ENCODE data around the gene IQSEC3. TPM values are rescaled to one million over a fixed set of nuclear protein-coding genes. Genes with fewer than 3 reads are reported as not detected.

The IQSEC3 gene
- total and polyA plus RNA-seq, 7 experiments from 2014 or later, result 0.36 to 5.5 (median 1.7) TPM; not detected in 1

DNA sequence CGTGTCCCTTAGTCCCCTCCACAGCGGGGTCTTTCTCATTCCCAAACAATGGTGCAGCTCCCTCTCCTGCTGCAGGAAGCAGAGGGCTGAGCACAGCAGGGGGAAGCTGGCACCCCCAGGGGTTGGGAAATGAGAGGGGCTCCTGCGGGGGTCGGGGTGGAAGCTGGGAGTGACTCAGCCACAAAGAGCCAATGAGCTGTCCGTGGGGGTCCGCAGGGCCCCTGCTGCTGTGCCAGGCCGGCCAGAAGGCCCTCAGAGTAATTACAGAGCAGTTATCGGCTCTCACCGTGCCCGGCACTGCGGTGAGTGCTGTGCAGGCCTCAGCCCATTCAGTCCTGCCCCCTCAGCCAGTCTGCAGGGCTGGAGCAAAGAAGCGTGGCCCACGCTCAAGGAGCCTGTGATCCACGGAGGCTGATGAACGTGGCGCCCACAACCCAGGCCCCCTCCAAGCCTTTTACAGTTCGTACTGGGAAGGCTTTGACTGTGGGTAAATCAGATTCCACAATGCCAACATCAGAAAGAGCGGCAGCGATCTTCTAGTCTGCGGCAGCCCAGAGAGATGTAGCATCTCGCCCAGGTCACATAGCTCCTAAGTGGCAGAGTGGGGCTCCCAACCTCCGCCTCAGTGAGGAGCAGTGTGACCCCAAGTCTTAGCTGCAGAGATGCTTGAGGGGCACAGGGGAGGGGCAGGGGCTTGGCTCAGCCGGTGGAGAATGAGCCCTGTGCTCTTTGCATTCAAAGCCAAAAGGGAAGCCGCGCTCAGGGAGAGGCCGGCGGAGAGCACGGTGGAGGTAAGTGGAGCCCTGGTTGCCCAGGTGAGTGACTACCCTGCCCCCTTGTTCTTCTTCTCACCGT, 104.0 kb downstream of the IQSEC3 start:
- Mint-ChIP-seq H3K4me1 (peaks cover 12 to 23% (median 16%) of the 10 kb centered on the region in 7 donors), H3K4me3 (no peak overlapping the region), H3K36me3 (no peaks in the 10 kb centered on the region), H3K27me3 (peaks cover 5 to 26% (median 8%) of the 10 kb centered on the region in 5 donors), H3K27ac (no peak overlapping the region), H3K9me3 (no peaks in the 10 kb centered on the region)
- Histone ChIP-seq H3K27ac (ENCODE audit: low read depth, low read length) (no peak overlapping the region), H3K4me1 (ENCODE audit: control insufficient read depth in 2 of 2, insufficient read depth in 2 of 2, low read length in 2 of 2) (no peaks in the 10 kb centered on the region), H3K36me3 (ENCODE audit: control insufficient read depth in 2 of 3, insufficient read depth in 3 of 3, low read length in 3 of 3) (no peaks in the 10 kb centered on the region), H3K27me3 (ENCODE audit: control insufficient read depth in 2 of 2, insufficient read depth in 2 of 2, low read length in 2 of 2) (no peaks in the 10 kb centered on the region), H3K4me3 (ENCODE audit: low read length) (no peak overlapping the region), H3K9me3 (ENCODE audit: control insufficient read depth in 2 of 3, low read length in 3 of 3) (no peaks in the 10 kb centered on the region)
- CTCF ChIA-PET, result no interaction called here
- ATAC-seq (no peak), DNase-seq (no peak)
- POLR2A ChIA-PET, result no interaction called here
- intact Hi-C loops (cut with micrococcal nuclease), result no loop called here

DNA sequence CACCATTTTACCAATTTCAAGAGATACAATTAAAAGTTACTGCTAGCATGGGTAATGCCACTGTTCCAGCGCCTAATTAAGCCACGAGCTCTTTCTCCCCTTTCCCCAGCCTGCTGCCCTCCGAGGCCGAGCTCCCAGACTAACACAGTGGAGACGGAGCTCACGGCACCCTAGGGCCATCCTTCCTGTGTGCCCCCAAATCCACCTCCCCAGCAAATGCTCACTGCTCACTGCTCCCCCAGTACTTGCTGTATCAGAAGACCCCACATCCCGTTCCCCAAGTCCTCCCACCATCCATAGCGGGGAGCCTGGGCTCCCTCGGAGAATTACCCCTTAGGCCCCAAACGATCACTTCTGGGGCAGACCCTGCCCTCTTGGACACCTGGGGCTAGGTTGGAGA, 104.7 kb downstream of the IQSEC3 start:
- H3K27me3 Mint-ChIP-seq, result peaks cover 5 to 26% (median 8%) of the 10 kb centered on the region in 5 donors
- H3K27ac Mint-ChIP-seq, result no peak overlapping the region
- no peaks in the 10 kb centered on the region for H3K36me3 Mint-ChIP-seq

DNA sequence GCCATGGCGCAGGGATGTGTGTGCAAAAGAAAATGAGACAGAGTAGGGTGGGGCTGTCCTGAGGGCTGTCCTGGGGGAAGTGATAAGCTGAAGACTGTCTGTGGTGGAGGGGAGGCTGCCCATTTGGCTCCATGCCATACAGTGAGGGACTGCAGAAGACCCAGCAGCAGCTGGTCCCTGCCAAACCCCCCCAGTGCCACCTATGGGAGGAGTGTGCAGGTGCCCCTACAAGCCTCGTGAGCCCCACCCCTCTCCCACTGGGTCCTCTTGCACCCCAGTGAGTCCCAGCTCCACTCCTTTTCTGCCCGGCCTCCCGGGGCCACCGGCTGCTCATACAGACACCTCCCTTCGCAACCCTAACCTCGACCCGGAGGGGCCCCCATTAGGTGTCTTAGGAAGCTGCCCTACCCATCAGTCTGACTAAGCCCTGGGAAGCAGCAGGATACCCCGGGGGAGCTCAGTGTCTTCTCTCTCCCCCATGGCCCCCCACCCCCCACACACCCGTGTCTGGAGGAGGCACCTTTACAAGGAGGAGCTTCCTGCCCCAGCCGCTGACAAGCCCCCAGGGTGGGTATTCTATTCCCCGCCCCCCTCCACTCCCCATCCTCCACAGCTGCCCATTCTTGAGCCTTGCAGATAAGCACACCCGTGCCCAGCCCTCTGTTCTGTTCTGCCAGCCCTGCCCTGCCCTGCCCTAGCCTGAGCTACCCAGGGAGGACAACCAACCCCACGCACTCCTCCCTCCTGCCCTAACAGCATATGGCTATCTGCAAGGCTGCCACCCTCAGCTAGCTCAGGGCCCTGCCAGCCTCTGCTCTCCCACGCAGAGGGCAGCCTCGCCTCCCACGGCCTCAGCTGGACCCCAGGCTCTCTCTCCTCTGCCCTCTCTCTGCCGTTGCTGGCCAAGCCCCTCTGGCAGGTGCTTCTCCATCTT, 105.4 kb downstream of the IQSEC3 start:
- intact Hi-C loops (cut with micrococcal nuclease), result no loop called here
- Histone ChIP-seq H3K4me3 (ENCODE audit: low read length) (no peak overlapping the region), H3K27me3 (ENCODE audit: control insufficient read depth in 2 of 2, insufficient read depth in 2 of 2, low read length in 2 of 2) (no peaks in the 10 kb centered on the region), H3K27ac (ENCODE audit: low read depth, low read length) (no peak overlapping the region), H3K9me3 (ENCODE audit: control insufficient read depth in 2 of 3, low read length in 3 of 3) (no peaks in the 10 kb centered on the region), H3K36me3 (ENCODE audit: control insufficient read depth in 2 of 3, insufficient read depth in 3 of 3, low read length in 3 of 3) (no peaks in the 10 kb centered on the region), H3K4me1 (ENCODE audit: control insufficient read depth in 2 of 2, insufficient read depth in 2 of 2, low read length in 2 of 2) (no peaks in the 10 kb centered on the region)
- Mint-ChIP-seq H3K27ac (no peak overlapping the region), H3K4me1 (peaks cover 12 to 23% (median 16%) of the 10 kb centered on the region in 7 donors), H3K9me3 (no peaks in the 10 kb centered on the region), H3K4me3 (no peak overlapping the region), H3K36me3 (no peaks in the 10 kb centered on the region), H3K27me3 (peaks cover 4 to 26% (median 8%) of the 10 kb centered on the region in 5 donors)
- ATAC-seq, result peak; percentile 24
- ChIA-PET POLR2A (no interaction called here), CTCF (no interaction called here)
- no peak for DNase-seq

More for the DNA sequence above, 104.7 kb downstream of the IQSEC3 start:
- Histone ChIP-seq H3K9me3 (ENCODE audit: control insufficient read depth in 2 of 3, low read length in 3 of 3) (no peaks in the 10 kb centered on the region), H3K4me3 (ENCODE audit: low read length) (no peak overlapping the region), H3K27ac (ENCODE audit: low read depth, low read length) (no peak overlapping the region), H3K4me1 (ENCODE audit: control insufficient read depth in 2 of 2, insufficient read depth in 2 of 2, low read length in 2 of 2) (no peaks in the 10 kb centered on the region), H3K27me3 (ENCODE audit: control insufficient read depth in 2 of 2, insufficient read depth in 2 of 2, low read length in 2 of 2) (no peaks in the 10 kb centered on the region), H3K36me3 (ENCODE audit: control insufficient read depth in 2 of 3, insufficient read depth in 3 of 3, low read length in 3 of 3) (no peaks in the 10 kb centered on the region)
- H3K4me3 Mint-ChIP-seq, result no peak overlapping the region
- H3K9me3 Mint-ChIP-seq, result no peaks in the 10 kb centered on the region
- POLR2A ChIA-PET, result no interaction called here
- CTCF ChIA-PET, result no interaction called here
- intact Hi-C loops (cut with micrococcal nuclease), result no loop called here
- ATAC-seq, result no peak
- peaks cover 12 to 23% (median 16%) of the 10 kb centered on the region in 7 donors for H3K4me1 Mint-ChIP-seq
- no peak for DNase-seq

DNA sequence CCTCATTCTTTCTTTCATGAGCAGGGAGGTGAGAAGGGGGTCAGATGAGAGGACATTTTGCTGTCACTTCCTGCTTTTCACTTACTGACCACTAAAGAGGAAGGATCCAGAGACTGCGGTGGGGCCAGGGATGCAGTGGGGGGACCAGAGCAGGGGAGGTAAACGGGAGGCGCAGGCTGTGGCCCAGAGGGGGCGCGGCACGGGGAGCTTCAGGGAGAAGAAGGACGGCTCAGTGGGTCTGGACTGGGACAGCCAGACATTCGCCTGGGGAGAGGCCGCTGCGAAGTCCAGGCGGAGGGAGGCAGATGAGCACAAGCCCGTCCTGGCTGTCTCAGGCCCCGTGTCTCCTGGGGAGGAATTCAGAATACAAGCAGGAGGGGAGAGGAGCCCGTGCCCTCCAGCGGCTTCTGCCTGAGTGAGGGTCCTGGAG, 106.2 kb downstream of the IQSEC3 start:
- no peaks in the 10 kb centered on the region for H3K36me3 Mint-ChIP-seq
- Histone ChIP-seq H3K9me3 (ENCODE audit: control insufficient read depth in 2 of 3, low read length in 3 of 3) (no peaks in the 10 kb centered on the region), H3K36me3 (ENCODE audit: control insufficient read depth in 2 of 3, insufficient read depth in 3 of 3, low read length in 3 of 3) (no peaks in the 10 kb centered on the region), H3K4me3 (ENCODE audit: low read length) (no peak overlapping the region), H3K4me1 (ENCODE audit: control insufficient read depth in 2 of 2, insufficient read depth in 2 of 2, low read length in 2 of 2) (no peaks in the 10 kb centered on the region), H3K27ac (ENCODE audit: low read depth, low read length) (no peak overlapping the region), H3K27me3 (ENCODE audit: control insufficient read depth in 2 of 2, insufficient read depth in 2 of 2, low read length in 2 of 2) (no peaks in the 10 kb centered on the region)
- no peak overlapping the region for H3K27ac Mint-ChIP-seq
- CTCF ChIA-PET, result no interaction called here
- ATAC-seq (peak; percentile 32), DNase-seq (no peak)
- H3K4me3 Mint-ChIP-seq, result no peak overlapping the region
- H3K4me1 Mint-ChIP-seq, result peaks cover 12 to 21% (median 16%) of the 10 kb centered on the region in 7 donors
- H3K27me3 Mint-ChIP-seq, result peaks cover 2 to 22% (median 8%) of the 10 kb centered on the region in 5 donors
- intact Hi-C loops (cut with micrococcal nuclease), result no loop called here
- no peaks in the 10 kb centered on the region for H3K9me3 Mint-ChIP-seq
- POLR2A ChIA-PET, result no interaction called here

DNA sequence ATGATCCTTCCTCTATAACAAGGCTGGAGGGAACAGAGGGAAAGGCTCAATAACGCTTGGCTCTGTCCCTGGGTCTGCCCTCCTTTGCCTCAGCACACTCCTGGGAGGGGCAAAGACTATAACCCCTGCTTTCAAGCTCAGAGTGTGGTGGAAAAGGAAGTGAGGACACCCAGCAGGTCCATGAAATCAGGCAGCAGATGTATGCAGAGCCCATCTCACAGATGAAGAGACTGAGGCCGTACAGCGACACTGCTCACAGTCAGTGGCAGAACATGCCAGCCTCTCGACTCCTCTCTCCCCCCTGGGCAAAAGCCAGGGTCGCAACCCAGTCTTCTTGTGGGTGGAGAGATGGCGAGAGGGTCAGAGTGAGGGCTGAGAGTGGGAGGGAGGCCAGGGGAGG, 107.6 kb downstream of the IQSEC3 start:
- DNase-seq (no peak), ATAC-seq (no peak)
- no peaks in the 10 kb centered on the region for H3K4me1 ChIP-seq (ENCODE audit: control insufficient read depth in 2 of 2, insufficient read depth in 2 of 2, low read length in 2 of 2)
- no peaks in the 10 kb centered on the region for H3K27me3 ChIP-seq (ENCODE audit: control insufficient read depth in 2 of 2, insufficient read depth in 2 of 2, low read length in 2 of 2)
- no peak overlapping the region for H3K4me3 ChIP-seq (ENCODE audit: low read length)
- no peak overlapping the region for H3K27ac ChIP-seq (ENCODE audit: low read depth, low read length)
- POLR2A ChIA-PET, result no interaction called here
- H3K36me3 Mint-ChIP-seq, result no peaks in the 10 kb centered on the region
- peaks cover 2 to 28% (median 11%) of the 10 kb centered on the region in 5 donors for H3K27me3 Mint-ChIP-seq
- CTCF ChIA-PET, result no interaction called here
- H3K27ac Mint-ChIP-seq, result no peak overlapping the region
- no peaks in the 10 kb centered on the region for H3K36me3 ChIP-seq (ENCODE audit: control insufficient read depth in 2 of 3, insufficient read depth in 3 of 3, low read length in 3 of 3)
- H3K4me1 Mint-ChIP-seq, result peaks cover 5 to 14% (median 8%) of the 10 kb centered on the region in 7 donors
- H3K4me3 Mint-ChIP-seq, result no peak overlapping the region
- no peaks in the 10 kb centered on the region for H3K9me3 ChIP-seq (ENCODE audit: control insufficient read depth in 2 of 3, low read length in 3 of 3)
- intact Hi-C loops (cut with micrococcal nuclease), result no loop called here
- H3K9me3 Mint-ChIP-seq, result no peaks in the 10 kb centered on the region

DNA sequence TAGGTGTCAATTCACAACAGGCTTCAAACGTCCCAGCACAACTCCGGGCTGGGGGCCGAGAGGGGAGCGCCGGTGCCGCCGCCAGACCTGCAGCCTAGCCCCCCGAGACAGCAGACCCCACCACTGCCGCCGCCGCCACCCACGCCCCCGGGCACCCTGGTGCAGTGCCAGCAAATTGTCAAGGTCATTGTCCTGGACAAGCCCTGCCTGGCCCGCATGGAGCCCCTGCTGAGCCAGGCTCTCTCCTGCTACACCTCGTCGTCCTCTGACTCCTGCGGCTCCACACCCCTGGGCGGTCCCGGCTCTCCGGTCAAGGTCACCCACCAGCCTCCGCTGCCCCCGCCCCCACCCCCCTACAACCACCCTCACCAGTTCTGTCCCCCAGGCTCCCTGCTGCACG, 108.0 kb downstream of the IQSEC3 start:
- H3K4me1 ChIP-seq (ENCODE audit: control insufficient read depth in 2 of 2, insufficient read depth in 2 of 2, low read length in 2 of 2), result no peaks in the 10 kb centered on the region
- POLR2A ChIA-PET, result no interaction called here
- Mint-ChIP-seq H3K27me3 (peaks cover 2 to 26% (median 8%) of the 10 kb centered on the region in 5 donors), H3K27ac (no peak overlapping the region), H3K4me3 (no peak overlapping the region), H3K36me3 (no peaks in the 10 kb centered on the region), H3K4me1 (peaks cover 0 to 9% (median 4%) of the 10 kb centered on the region in 7 donors), H3K9me3 (no peaks in the 10 kb centered on the region)
- DNase-seq (no peak), ATAC-seq (no peak)
- no peaks in the 10 kb centered on the region for H3K36me3 ChIP-seq (ENCODE audit: control insufficient read depth in 2 of 3, insufficient read depth in 3 of 3, low read length in 3 of 3)
- no peaks in the 10 kb centered on the region for H3K9me3 ChIP-seq (ENCODE audit: control insufficient read depth in 2 of 3, low read length in 3 of 3)
- CTCF ChIA-PET, result no interaction called here
- intact Hi-C loops (cut with micrococcal nuclease), result no loop called here
- no peaks in the 10 kb centered on the region for H3K27me3 ChIP-seq (ENCODE audit: control insufficient read depth in 2 of 2, insufficient read depth in 2 of 2, low read length in 2 of 2)
- H3K27ac ChIP-seq (ENCODE audit: low read depth, low read length), result no peak overlapping the region
- H3K4me3 ChIP-seq (ENCODE audit: low read length), result no peak overlapping the region

Measured in naive thymus-derived CD4-positive, alpha-beta T cell (primary cell).